ENCODE data around the gene NR1H2. TPM values are rescaled to one million over a fixed set of nuclear protein-coding genes. Genes with fewer than 3 reads are reported as not detected.

NR1H2 gene
- total RNA-seq, 1 experiment from 2014 or later: 40.3 TPM

- no peak for TF ChIP-seq MAX (IDR thresholded peaks at IDR 0.05)
Observed at GRCh38 chr19:50409347-50409746, 33.1 kb downstream of the NR1H2 start (continued).

GRCh38 chr19:50410109-50410508 lies 33.9 kb downstream of the NR1H2 start:
- peaks cover 13 to 31% of the 10 kb centered on the region in 2 experiments for H3K36me3 ChIP-seq (ENCODE audit: control insufficient read depth in 1 of 2, insufficient read depth in 2 of 2, low read length in 2 of 2)
- RAD21 ChIA-PET (ENCODE audit: low non-redundant PET in 1 of 2, low total read pairs in 2 of 2, uncharacterized antibody in 2 of 2, unreplicated experiment in 2 of 2): no interaction called here
- ATAC-seq: no peak
- CTCF ChIA-PET: no interaction called here
- H3K79me2 ChIP-seq (ENCODE audit: insufficient read depth, low read length): no peaks in the 10 kb centered on the region
- H3K4me3 ChIP-seq (replicated peaks in 1 of 2; ENCODE audit: low read depth in 1 of 2, low read length in 2 of 2): no peak overlapping the region
- intact Hi-C loops (cut with micrococcal nuclease): no loop called here
- H3K4me2 ChIP-seq (ENCODE audit: low read length): no peak overlapping the region
- no peaks in the 10 kb centered on the region for H4K20me1 ChIP-seq (ENCODE audit: insufficient read depth)
- H3K4me1 ChIP-seq (ENCODE audit: control insufficient read depth in 1 of 2, insufficient read depth in 2 of 2, low read length in 2 of 2): no peaks in the 10 kb centered on the region
- no peaks in the 10 kb centered on the region for H3K27me3 ChIP-seq (ENCODE audit: insufficient read depth, low read length)
- H3K9me3 ChIP-seq (ENCODE audit: control insufficient read depth in 1 of 2, insufficient read depth in 1 of 2, low read depth in 1 of 2, low read length in 2 of 2): no peaks in the 10 kb centered on the region
- no peaks in the 10 kb centered on the region for H3K9me2 ChIP-seq (ENCODE audit: insufficient read depth)
- POLR2A ChIA-PET: no interaction called here
- TSS peak; percentile 28 for BruUV-seq (replicated peaks)
- TF ChIP-seq YY1 (IDR thresholded peaks at IDR 0.05; ENCODE audit: extremely low read depth, insufficient replicate concordance, low read depth, low read length) (no peak), JUND (IDR thresholded peaks at IDR 0.05) (no peak), ZNF274 (IDR thresholded peaks at IDR 0.05; ENCODE audit: low read depth, low read length) (no peak), MAX (IDR thresholded peaks at IDR 0.05) (no peak), ZFX (IDR thresholded peaks at IDR 0.05) (no peak), POLR2A (IDR thresholded peaks at IDR 0.05; ENCODE audit: borderline replicate concordance, extremely low read depth, insufficient read depth, insufficient read length) (no peak), ELF1 (IDR thresholded peaks at IDR 0.05; ENCODE audit: borderline replicate concordance, low read depth) (no peak), EZH2 (IDR thresholded peaks at IDR 0.05) (no peak), REST (IDR thresholded peaks at IDR 0.05; ENCODE audit: low read depth) (no peak)
- no peak overlapping the region for H2AFZ ChIP-seq (ENCODE audit: low read depth, low read length, poor library complexity, severe bottlenecking)
- no peak overlapping the region for H3K27ac ChIP-seq (ENCODE audit: low read depth, low read length)
- no peak overlapping the region for H3K9ac ChIP-seq (ENCODE audit: low read length)
- DNase-seq (ENCODE audit: low read depth, low spot score): no peak
